GM21447 (cell line): ENCODE measurements around the gene GLRX5.

Experiments used
- ATAC-seq: cut with Tn5 transposase; IDR thresholded peaks from one replicate; pipeline ENCODE4 v1.9.1; 2021; ENCODE audit not compliant: unreplicated experiment

Gene GLRX5

DNA sequence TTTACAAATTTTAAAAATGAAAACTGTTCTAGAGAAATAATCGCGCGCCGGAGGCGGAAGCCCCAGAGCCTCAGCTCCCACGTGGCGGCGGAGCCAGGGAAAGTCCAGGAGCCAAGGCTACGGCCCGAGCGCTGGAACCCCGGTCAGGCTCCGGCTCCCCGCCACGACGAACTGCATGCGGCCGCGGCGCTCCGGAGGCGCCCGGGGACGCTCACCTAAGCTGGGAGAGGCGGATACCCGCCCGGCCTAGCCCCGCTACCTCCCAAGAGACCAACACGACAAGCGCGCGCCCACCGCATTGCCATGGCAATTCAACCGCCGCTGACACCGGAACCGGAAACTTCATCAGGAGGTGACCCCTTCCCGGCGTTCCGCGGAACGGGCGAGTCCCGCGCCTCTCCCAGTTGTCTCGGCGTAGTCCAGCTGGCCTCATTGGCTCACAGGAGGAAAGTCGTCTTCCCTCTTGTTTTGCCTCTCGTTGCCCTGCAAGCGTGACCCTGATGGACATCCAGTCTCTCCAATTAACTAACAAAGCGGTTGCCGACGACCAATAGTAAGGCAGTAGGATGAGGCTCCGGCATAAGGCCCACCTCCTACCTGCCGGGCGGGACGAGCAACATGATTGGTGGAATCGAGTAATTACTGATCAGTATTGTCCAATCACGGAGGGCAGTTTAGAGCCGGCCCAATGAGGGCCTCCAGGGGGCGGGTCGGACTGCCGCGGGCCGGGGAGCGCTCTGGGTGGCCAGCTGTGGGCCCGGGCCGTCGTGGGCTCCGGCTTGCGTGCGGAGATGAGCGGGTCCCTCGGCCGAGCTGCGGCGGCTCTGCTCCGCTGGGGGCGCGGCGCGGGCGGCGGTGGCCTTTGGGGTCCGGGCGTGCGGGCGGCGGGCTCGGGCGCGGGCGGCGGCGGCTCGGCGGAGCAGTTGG is at the start of gene GLRX5:
TSS of gene GLRX5 (plus strand) at position 752 of the 927 bp plus-strand sequence. CDS start at position 792, 40 bp downstream.
- peak; percentile 92 for ATAC-seq

DNA sequence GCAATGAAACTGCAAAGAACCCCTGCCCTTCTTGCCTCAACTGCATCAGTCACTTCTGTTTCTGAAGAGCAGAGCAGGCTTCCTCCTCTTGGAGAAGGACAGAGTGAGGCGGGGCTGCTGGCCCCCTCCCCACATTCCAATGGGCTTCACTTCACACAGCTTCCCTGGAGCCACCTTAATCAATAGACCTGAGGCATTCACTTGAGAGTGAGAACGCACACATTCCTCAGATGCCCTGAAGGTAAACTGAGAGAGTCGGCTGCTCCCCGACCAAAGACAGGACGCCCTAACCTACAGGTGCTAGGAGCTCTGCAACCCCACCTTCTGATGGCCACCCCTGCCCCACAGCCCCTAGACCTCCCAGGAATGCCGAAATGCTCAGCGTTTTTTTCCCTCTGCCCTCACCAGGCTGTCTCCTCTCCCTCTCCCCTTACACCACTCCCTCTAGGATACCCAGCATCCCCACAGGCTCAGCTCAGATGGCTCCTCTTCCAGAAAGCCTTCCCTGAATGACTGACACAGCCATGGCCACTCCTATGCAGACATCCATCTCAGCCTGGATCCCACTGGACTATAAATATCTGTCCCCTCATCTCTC is 49.5 kb upstream of the GLRX5 start:
- no peak for ATAC-seq

DNA sequence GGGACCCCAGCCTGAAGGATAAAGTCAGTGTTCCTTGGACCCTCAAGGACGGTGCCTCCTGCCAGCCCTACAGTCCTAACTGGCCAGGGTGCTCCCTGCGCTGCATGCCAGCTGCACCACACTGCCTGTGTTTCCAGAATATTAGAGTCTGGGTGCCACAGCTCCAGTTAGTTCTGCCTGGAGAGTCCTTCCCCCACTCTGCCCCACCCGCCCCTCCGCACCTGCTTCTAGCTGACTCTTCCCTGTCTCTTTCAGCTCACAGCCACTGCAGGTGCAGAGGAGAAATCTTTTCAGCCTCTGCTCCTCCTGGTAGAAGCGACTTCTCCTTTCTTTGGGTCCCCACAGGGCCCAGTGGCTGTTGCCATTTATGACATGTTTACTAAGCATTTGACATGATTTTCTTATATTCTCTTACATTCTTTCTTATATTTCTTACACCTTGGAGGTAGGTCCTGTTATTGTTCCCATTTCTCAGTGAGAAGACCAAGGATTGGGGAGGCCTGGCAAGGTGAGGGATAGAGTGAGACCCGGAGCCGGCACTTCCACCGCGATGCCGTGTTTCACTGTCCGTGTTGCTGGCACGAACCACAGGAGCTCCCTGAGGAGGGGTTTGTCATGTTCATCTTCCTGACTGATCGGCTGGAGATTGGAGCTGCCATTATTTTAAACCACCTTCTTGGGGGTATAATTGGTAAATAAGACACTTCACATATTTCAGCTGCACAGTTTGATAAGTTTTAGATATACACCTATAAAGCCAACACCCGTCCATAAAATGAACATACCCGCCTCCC is 47.8 kb upstream of the GLRX5 start:
- ATAC-seq = no peak

DNA sequence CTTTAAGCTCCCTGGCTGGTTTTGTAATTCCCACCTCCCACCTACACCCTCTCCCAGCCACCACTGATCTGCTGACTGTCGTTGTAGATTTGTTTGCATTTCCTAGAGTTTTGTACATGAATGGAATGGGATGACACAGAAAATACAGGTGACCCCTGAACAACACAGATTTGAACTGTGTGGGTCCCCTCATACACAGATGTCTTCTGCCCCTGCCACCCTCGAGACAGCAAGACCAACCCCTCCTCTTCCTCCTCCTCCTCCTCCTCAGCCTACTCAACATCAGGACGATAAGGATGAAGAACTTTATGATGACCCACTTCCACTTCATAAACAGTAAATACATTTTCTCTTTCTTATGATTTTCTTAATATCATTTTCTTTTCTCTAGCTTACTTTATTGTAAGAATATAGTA is 47.2 kb upstream of the GLRX5 start:
- ATAC-seq = no peak

DNA sequence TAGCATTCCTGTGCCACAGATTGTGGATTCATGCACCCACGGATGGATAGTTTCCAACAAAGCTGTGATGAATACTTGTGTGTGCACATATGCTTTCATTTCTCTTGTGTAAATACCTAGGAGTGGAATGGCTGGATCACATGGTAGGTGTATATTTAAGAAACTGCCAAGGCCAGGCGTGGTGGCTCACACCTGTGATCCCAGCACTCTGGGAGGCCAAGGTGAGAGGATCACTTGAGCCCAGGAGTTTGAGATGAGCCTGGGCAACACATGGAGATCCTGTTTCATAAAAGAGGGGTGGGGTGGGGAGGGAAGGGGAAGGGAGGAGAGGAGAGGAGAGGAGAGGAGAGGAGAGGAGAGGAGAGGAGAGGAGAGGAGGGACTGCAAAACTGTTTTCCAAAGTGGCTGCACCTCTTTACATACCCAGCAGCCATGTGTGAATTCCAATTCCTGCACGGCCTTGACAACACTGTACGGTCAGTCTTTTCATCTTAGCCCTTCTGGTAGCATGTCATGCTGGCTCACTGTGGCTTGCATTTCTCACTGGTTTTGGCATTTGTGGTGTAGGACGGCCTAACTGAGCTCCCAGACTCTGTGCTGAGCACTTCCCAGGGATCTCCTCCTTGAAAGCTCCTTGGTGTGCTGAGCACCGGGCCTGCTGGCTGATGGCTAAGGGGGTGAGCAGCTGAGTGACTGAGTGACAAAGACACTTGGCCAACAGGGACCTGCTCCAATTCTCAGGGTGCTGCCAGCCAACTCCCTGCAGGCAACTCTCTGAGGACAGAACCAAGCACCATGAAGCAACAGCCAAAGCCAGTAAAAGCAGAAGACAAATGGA is 46.3 kb upstream of the GLRX5 start:
- no peak for ATAC-seq

DNA sequence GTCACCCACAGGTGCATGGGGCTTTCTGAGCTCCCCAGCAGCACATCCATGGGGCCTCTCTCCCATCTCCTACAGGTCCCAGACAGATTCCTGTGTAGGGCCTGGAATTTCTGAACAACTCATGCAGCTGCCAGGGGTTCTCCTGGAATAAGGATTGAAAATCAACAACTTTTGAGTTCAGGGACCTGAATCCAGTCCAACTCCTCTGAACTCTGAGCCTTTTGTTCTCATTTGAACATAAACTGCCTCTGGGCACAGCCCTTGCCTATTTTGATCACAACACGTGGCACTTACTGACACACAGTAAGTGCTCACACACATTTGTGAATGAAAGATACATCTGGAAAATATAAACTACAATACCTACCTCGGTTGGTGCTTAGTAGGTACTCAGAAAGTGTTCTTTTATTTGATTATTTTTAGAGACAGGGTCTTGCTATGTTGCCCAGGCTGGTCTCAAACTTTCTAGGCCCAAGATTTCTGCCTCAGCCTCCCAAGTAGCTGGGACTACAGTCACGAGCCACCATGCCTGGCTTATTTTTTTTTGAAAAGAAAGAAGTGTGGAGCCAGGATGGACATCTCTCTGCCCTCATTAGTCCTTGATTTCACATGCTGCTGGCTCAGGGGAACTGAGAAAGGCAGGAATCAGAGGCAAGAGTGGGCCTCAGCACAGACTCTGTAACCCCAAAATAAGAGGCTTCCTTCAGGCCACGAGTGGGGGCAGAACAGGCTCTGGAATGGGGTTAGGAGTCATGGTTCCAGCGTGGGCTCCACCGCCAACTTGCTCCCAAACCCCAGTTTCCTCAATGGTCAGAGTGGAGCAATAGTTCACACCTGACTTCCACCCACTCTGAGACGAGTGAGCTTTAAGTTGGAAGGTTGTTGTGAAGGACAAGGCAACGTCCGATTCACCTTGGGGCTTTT is 45.4 kb upstream of the GLRX5 start:
- no peak for ATAC-seq

DNA sequence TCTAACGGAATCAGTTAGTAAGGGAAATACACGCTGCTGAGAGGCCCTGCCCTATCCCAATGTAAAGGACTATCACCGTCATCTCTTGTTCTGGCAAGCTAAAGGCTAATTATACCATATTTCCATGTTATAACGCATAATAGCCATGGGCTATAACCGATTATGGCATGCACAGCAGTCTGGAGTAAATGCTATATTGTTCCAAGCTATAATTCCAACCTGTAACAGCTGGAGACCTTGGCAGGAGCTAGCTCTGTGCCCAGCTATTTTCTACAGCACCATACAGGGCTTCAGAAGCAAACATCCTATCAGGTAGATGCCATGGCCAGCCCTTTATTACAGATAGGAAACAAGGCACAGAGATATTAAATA is 44.7 kb upstream of the GLRX5 start:
- ATAC-seq = no peak

DNA sequence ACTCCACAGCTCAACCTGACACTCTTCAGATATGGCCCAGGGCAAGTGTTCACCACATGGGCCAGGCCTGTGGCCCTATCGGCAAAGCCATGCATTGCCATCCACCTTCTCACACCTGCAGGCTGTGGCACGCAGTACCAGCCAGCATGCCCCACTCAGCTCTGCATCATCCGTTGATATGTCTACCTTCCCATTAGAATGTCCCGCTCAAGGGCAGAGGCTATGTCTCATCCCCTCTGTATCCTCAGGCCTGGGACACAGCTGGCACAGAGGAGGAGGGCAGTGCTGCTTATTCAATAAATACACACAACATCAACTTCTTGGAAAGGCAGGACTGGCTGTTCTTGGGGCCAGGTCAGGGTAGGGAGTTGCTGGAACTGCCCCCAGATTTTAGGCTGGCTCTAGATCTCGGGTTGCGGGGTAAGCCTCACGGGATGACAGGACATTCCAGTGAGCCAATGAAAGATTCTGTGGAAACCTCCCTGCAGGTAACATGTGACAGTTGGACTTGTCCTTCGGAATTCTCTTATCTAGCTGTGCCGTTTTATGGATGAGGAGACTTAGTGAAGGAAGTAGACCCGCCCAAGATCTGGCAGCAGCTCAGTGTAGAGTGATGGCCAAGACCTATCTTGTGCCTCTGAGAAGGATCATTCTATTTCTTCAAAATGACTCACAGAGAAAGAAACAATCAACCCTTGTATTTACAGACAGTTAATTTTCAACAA is 44.0 kb upstream of the GLRX5 start:
- ATAC-seq = no peak

DNA sequence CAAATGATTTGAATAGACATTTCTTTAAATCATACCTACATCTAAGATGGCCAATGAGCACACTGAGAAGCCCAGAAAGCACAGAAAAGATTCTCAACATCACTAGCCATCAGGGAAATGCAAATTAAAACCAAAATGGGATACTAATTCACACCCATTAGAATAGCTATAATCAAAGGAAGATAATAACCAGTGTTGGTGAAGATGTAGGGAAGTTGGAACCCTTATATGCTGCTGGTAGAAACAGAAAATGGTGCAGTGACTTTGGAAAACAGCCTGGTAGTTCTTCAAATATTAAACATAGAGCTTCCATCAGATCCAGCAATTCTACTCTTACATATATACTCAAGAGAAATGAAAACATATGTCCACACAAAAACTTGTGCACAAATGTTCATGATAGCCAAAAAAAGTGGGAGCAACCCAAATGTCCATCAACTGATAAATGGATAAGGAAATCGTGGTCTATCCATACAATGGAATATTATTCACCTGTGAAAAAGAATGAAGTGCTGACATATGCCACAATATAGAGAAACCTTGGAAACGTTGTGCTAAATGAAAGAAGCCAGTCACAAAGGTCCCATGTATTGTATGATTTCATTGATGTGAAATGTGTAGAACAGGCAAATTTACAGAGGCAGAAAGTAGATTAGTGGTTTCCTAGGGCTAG is 42.8 kb upstream of the GLRX5 start:
- ATAC-seq = no peak

DNA sequence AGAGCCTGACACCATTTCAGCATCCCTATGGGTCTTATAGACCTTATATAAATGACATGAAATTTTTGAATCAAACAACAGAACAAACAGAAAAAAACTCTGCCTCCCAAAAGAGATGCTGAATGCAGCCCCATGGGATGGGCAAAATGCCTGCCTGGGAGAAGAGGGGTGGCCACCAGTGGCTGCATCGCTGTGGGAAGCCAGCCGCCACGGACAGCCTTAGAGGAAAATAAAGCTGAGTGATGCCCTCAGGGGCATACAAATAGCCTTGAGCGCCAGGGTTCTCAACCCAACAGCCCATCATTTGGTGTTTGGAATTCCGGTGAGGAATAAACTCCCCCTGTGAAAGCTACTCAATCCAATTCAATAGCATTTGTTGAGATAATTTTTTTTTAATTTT is 41.3 kb upstream of the GLRX5 start:
- no peak for ATAC-seq

DNA sequence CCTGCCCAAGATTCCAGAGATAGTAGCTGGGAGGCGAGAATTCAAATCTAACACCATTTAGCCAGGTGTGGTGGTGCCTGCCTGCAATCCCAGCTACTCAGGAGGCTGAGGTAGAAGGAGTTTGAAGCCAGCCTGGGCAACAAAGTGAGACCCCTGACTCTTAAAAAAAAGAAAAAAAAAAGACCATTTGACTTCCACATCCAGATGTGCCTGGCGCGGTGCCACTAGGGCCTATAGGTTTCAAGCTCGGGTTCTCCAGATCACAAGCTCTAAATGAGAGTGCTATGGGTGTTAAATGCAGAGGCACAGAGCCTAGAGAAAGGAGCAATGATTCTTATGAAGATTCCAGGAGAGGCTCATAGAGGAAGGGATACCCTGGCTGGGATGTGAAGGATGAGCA is 40.9 kb upstream of the GLRX5 start:
- ATAC-seq = no peak

DNA sequence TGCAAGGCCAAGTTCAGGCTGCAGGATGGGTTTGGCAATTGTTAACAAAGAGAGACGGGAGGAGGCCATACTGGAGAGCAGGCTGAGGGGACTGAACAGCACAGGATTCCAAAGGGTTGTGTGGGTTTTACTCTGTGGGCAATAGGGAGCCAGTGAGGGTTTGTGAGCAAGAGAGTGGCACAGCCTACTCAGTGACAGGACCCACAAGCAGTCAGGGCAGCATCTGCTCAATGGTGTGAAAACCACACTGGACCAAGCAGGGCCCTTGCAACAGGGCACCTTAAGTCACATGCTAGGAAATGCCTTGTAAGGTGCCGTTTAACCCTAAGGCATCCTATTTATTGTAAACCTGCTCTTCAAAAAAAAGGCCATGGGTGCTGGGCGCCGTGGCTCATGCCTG is 40.4 kb upstream of the GLRX5 start:
- no peak for ATAC-seq

DNA sequence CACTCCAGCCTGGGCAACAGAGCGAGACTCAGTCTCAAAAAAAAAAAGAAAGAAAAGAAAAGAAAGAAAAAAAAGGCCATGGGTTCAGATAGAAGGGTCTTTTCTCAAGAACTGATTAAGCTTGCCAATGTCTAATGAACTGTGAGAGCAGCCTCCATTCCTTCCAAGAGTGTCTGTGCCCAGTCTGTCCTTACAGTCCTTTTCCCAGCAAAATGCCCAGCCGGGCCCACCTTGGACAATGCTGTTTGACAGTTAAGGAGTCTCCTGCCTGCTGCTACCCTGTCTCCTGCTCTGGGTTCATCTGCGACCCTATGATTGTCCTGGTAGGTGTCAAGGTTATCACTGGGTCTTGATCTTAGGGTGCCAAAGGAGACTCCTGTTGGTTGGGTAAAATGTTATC is 39.8 kb upstream of the GLRX5 start:
- no peak for ATAC-seq

DNA sequence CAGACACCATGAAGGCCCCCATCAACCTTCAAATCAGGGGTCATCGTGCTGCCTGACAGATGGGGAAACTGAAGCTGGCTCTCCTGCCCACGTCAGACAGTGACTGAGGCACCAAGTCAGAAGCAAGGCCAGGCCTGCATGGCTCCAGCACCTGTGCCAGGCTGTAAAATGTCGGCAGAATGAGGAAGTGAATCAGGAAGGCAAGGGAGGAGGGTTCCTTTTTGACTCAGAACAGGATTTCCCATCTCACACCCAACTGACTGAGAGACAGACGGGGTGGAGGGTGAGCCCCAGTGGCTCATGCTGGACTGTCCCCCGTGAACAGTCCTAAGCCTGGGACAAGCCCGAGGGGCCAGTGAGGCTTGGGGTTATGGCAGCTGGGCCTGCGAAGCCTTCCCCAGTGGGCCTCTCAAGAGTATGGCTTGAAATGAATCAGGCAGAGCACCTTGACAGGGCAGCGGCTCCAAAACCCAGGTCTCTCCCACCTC is 39.3 kb upstream of the GLRX5 start:
- ATAC-seq = peak; percentile 91

DNA sequence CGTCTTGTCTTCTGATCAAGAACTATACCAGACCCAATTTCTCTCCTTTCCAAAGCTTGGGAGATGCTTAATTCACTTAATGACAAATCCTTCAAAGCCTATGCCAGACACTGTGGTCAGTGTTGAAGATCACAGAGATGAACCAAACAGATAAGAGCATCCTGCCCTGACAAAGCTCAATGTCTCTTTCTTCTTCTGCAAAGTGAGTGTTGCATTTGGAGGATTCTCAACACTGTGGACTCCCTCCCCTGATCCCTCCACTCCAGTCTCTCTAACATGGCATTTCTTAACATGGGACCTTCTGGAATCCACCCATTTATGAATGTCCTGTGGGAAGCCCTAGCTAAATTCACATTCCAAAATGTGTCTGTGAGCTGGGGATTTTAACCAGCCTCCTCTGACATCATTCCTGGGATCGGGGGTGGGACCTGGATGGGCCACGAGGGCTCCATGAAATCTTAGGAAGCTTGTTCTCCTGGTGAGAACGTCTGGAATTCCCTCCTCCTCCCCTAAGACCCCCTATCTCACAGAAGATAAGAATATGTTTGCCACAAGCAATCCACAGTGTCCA is 38.7 kb upstream of the GLRX5 start:
- ATAC-seq = peak; percentile 21

DNA sequence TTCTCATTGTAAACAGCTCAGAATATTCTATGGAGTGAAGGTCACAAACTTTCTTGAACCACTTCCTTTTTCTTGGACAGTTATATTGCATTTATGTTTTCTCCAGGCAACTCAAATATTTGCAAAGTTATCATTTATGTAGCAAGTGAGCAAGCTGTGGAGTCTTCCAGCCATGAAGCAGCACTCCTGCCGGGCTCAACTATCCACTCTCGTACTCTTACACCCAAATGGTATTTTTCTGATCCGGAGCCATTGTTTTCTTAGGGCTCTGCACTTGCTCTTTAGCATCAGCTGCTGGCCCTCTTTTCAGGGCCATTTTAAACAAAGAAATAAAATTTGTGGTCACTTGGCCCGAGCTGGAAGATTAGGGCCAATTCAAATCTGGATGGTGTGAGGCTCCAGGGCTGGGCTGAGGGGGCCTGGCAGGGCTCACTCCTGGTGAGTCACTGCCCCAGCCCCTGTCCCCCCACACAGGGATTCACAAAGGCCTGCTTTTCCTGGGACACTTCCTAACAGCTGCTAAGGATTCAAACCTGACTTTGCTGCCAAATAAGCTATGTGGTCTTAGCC is 38.1 kb upstream of the GLRX5 start:
- no peak for ATAC-seq

DNA sequence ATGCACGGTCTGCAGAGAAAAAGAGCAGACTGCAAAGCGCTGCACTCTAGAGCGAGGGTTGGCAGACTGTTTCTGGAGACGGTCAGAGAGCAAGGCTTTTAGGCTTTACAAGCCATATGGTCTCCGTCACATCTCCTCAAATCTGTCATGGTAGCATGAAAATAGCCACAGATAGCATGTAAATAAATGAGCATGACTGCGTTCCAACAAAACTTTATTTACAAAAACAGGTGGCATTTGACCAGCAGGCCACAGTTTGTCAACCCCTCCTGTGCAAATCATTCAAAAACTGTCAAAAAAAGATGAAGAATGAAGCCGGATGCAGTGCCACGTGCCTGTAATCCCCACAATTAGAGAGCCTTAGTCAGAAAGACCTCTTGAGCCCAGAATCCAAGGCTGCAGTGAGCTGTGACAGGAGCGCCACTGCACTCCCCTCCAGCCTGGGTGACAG is 37.3 kb upstream of the GLRX5 start:
- ATAC-seq = no peak
